ENCODE measurements around the gene NUP214.
A peak's percentile ranks its signal among the peaks of the same experiment; 100 is the strongest.
"Not testable (repeated sequence)": the region's sequence is repeated elsewhere in the genome, so short reads cannot be mapped to it uniquely, and the experiment has no call there.

Gene NUP214

DNA sequence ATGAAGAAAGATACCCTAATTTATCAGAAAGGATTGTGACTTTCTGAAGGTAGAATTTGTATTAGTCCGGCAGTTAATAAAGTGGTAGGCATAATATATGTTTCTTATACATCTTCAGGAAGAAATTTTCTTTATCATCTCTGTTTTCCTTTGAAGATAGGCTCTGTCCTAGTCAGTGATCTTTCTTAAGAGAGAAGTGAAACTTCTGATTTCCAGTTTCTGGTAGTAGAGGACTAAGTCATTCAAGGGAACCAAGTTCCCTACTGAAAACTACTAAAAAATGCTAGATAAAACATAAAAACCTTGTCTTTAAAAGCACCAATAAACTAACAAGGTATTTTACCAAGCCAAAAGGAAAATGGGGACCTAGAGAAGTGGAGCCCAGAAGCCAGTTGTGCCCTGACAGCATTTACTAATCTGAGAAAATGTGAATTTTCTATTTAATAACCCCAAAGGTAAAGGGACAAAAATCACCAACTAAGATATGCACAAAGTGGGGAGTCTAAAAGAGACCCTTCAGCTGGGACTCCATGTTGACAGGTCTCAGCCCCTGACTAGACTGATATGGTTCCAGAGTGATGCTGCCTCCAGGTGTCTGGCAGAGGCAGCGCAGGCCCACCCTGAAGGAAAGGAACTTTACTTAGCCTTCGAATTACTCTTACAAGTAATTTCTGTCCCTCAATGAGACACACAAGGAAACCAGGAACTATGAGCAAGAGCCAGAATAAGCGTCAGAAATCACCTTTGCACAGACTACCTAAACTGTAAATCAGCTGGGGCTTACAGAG, 78.2 kb downstream of the NUP214 start:
- no peak overlapping the region for H3K4me3 ChIP-seq (ENCODE audit: low read length)
- TF ChIP-seq, protein P1, sequence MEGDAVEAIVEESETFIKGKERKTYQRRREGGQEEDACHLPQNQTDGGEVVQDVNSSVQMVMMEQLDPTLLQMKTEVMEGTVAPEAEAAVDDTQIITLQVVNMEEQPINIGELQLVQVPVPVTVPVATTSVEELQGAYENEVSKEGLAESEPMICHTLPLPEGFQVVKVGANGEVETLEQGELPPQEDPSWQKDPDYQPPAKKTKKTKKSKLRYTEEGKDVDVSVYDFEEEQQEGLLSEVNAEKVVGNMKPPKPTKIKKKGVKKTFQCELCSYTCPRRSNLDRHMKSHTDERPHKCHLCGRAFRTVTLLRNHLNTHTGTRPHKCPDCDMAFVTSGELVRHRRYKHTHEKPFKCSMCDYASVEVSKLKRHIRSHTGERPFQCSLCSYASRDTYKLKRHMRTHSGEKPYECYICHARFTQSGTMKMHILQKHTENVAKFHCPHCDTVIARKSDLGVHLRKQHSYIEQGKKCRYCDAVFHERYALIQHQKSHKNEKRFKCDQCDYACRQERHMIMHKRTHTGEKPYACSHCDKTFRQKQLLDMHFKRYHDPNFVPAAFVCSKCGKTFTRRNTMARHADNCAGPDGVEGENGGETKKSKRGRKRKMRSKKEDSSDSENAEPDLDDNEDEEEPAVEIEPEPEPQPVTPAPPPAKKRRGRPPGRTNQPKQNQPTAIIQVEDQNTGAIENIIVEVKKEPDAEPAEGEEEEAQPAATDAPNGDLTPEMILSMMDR (IDR thresholded peaks at IDR 0.05; ENCODE audit: insufficient read depth, low read depth, low read length, missing control alignments) = peak; percentile 34
- no peak for DNase-seq (ENCODE audit: low read depth)

DNA sequence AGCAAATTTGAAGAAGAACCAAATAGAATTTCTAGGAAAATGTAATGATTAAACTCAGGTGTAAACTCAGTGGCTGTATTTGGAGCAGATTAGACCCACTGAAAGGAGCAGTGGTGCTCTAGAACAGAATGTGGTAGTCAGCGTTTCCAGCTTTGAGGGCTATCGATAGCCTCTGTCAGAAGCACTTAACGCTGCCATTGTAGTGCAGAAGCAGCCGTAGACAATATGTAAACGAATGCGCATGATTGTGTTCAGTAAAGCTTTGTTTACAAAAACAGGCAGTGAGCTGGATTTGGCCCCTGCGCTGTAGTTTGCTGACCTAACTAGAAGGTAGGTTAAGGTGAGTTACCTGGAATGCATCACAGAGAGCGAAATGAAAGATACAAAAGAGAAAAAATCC, 78.9 kb downstream of the NUP214 start:
- DNase-seq (ENCODE audit: low read depth) = no peak
- no peak overlapping the region for H3K4me3 ChIP-seq (ENCODE audit: low read length)
- TF ChIP-seq, protein P1 (IDR thresholded peaks at IDR 0.05; ENCODE audit: insufficient read depth, low read depth, low read length, missing control alignments) = no peak

DNA sequence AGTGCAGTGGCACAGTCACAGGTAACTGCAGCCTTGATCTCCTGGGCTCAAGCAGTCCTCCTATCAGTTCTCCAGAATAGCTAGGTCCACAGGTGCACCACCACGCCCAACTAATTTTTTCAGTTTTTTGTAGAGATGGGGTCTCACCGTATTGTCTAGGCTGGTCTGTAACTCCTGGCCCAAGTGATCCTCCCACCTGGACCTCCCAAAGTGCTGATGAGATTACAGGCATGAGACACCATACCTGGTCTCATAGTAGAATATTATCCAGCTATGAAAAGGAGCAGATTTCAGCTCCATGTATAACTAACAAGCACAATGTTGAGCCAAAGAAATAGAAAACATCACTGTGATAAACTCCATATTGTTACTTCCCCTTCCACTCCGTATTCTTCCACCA, 81.1 kb downstream of the NUP214 start:
- DNase-seq (ENCODE audit: low read depth) = no peak
- H3K4me3 ChIP-seq (ENCODE audit: low read length) = no peak overlapping the region
- TF ChIP-seq, protein P1 (IDR thresholded peaks at IDR 0.05; ENCODE audit: insufficient read depth, low read depth, low read length, missing control alignments) = no peak

GRCh38 chr9:131211920-131212319, 86.5 kb downstream of the NUP214 start:
- DNase-seq (ENCODE audit: low read depth); H3K4me3 ChIP-seq (ENCODE audit: low read length): not testable (repeated sequence)

- no peak for DNase-seq (ENCODE audit: low read depth)
- TF ChIP-seq, protein P1 (IDR thresholded peaks at IDR 0.05; ENCODE audit: insufficient read depth, low read depth, low read length, missing control alignments) = no peak
- H3K4me3 ChIP-seq (ENCODE audit: low read length) = no peak overlapping the region
Observed at GRCh38 chr9:131214286-131214856, 89.0 kb downstream of the NUP214 start.

DNA sequence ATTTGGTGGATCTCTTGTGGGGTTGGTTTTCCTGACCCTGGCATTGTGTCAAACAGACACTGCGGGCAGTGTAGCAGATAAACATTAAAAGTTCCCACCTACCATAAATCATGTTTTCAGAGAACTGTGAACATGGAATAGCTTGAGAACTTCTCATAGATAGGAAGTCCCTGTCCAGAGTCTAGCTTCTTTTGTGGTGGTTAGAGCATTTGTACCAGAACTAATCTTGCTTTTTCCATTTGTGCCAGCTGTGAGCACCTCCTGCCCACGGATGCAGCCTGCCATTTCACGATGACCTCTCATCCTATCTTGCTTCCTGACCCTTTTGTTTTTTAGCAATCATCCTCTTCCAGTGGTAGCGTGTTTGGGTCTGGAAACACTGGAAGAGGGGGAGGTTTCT, 89.5 kb downstream of the NUP214 start:
- H3K4me3 ChIP-seq (ENCODE audit: low read length) = no peak overlapping the region
- TF ChIP-seq, protein P1 (IDR thresholded peaks at IDR 0.05; ENCODE audit: insufficient read depth, low read depth, low read length, missing control alignments) = no peak
- no peak for DNase-seq (ENCODE audit: low read depth)

DNA sequence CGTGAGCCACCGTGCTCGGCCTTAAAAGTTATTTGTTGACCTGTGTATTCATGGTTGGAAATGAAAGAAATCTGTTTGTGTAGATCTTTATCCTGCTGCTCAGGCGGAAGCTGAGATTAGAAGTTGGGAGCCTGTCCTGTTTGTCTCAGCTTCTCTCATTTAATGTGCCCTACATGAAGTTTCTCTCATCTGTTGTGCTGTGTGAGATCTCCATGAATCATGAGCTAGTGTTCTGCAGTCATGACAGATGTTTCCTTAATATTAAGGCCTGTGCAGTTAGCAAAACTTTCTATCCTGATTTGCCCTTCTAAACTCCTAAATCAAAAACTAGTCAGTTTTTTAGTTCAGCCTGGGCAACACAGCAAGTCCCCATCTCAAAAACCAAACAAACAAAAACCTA, 91.4 kb downstream of the NUP214 start:
- no peak for DNase-seq (ENCODE audit: low read depth)
- H3K4me3 ChIP-seq (ENCODE audit: low read length) = no peak overlapping the region
- TF ChIP-seq, protein P1 (IDR thresholded peaks at IDR 0.05; ENCODE audit: insufficient read depth, low read depth, low read length, missing control alignments) = no peak
